Measurements from ENCODE around the gene TTLL8.
A peak's percentile ranks its signal among the peaks of the same experiment; 100 is the strongest.

GRCh38 chr22:50030297-50031188, 27.6 kb downstream of the TTLL8 start:
- TF ChIP-seq CTCF (conservative IDR thresholded peaks at IDR 0.05; ENCODE audit: low read length) = peak; percentile 91
- no peak for TF ChIP-seq EZH2phosphoT487 (IDR thresholded peaks at IDR 0.05; ENCODE audit: borderline replicate concordance, low read depth, low read length)
